H1 (cell line): ENCODE results near the gene BIRC7. TPM values are rescaled to one million over a fixed set of nuclear protein-coding genes. Genes with fewer than 3 reads are reported as not detected.

Experiments
- CTCF ChIA-PET: fragments of 300-600 bp; sonication (Branson Sonifier 250); formaldehyde crosslinking; loops from one replicate; lab custom pipeline; 2021; ENCODE audit not compliant: partially characterized antibody; lab: Charles Lee
- POLR2A ChIA-PET: fragments of 300-600 bp; sonication (Branson Sonifier 250); formaldehyde crosslinking; loops from one replicate; lab custom pipeline; 2021; ENCODE audit warnings: inconsistent platforms; ENCODE audit not compliant: partially characterized antibody; lab: Charles Lee
- DNase-seq, 2 experiments: peaks; one replicate each; pipeline versions ENCODE4 v3.0.0 to v3.0.0-alpha.2; 2010 to 2022; ENCODE audit warnings: low spot score in 2 of 2, low read depth in 1 of 2, mixed read lengths in 1 of 2
- FAIRE-seq: peaks from 2 replicates; lab custom pipeline; 2011; peaks lifted over from hg19 to GRCh38; lab: Jason Lieb, UNC
- H2AFZ ChIP-seq: 2 replicates; pipeline ENCODE4 v1.8.1; 2012; ENCODE audit warnings: low read length, inconsistent platforms
- H2AK5ac ChIP-seq: 2 replicates; pipeline ENCODE4 v1.6.1; 2013; ENCODE audit warnings: low read depth, low read length
- H2BK120ac ChIP-seq: replicated peaks from 2 replicates; pipeline ENCODE3; 2013; ENCODE audit warnings: low read depth, low read length, inconsistent platforms
- H2BK12ac ChIP-seq: 2 replicates; pipeline ENCODE4 v1.6.1; 2013; ENCODE audit warnings: low read depth, low read length
- H2BK15ac ChIP-seq: 2 replicates; pipeline ENCODE4 v1.6.1; 2013; ENCODE audit warnings: low read length
- H2BK20ac ChIP-seq: 2 replicates; pipeline ENCODE4 v1.6.1; 2013; ENCODE audit warnings: low read length
- H2BK5ac ChIP-seq: 2 replicates; pipeline ENCODE4 v1.6.1; 2013; ENCODE audit warnings: low read depth, low read length
- H3K14ac ChIP-seq: 2 replicates; pipeline ENCODE4 v1.6.1; 2013; ENCODE audit warnings: inconsistent platforms; ENCODE audit not compliant: insufficient read length
- H3K18ac ChIP-seq: 2 replicates; pipeline ENCODE4 v1.6.1; 2013; ENCODE audit warnings: low read length; ENCODE audit errors: extremely low read depth
- H3K23ac ChIP-seq: 2 replicates; pipeline ENCODE4 v1.6.1; 2013; ENCODE audit warnings: inconsistent platforms; ENCODE audit not compliant: insufficient read length
- H3K23me2 ChIP-seq: 2 replicates; pipeline ENCODE4 v1.6.1; 2013; ENCODE audit warnings: low read depth, low read length
- H3K27ac ChIP-seq: 2 replicates; pipeline ENCODE4 v1.6.1; 2011; ENCODE audit warnings: low read depth, low read length, inconsistent platforms
- H3K27me3 ChIP-seq, 4 experiments: replicated peaks in 1 of 4; 1 replicate in 1 of 4; 2 replicates in 3 of 4; pipeline versions ENCODE4 v1.6.1 to v1.8.1; 2011 to 2013; ENCODE audit warnings: low read length in 3 of 4, mild to moderate bottlenecking in 3 of 4, inconsistent platforms in 2 of 4, mixed read lengths in 2 of 4, moderate library complexity in 1 of 4; ENCODE audit not compliant: control insufficient read depth in 3 of 4, insufficient read depth in 3 of 4; ENCODE audit errors: extremely low read depth in 1 of 4
- H3K36me3 ChIP-seq, 4 experiments: 2 replicates each; pipeline versions ENCODE4 v1.6.1 to v1.8.1; 2011 to 2013; ENCODE audit warnings: mild to moderate bottlenecking in 4 of 4, low read length in 3 of 4, moderate library complexity in 2 of 4, control low read depth in 1 of 4, inconsistent platforms in 1 of 4; ENCODE audit not compliant: insufficient read depth in 4 of 4, control insufficient read depth in 2 of 4
- H3K4ac ChIP-seq: replicated peaks from 2 replicates; pipeline ENCODE3; 2013; ENCODE audit warnings: low read length, low read depth, mixed read lengths, inconsistent platforms; ENCODE audit not compliant: insufficient read length
- H3K4me1 ChIP-seq, 4 experiments: replicated peaks in 1 of 4; 1 replicate in 1 of 4; 2 replicates in 3 of 4; pipeline versions ENCODE4 v1.6.1 to v1.8.1; 2011 to 2013; ENCODE audit warnings: low read length in 3 of 4, inconsistent platforms in 2 of 4, mixed read lengths in 1 of 4; ENCODE audit not compliant: insufficient read depth in 4 of 4, control insufficient read depth in 3 of 4
- H3K4me2 ChIP-seq, 2 experiments: 2 replicates each; pipeline versions ENCODE4 v1.6.1 to v1.8.1; 2011 to 2013; ENCODE audit warnings: low read depth in 2 of 2, low read length in 2 of 2, control low read depth in 1 of 2, inconsistent platforms in 1 of 2, mild to moderate bottlenecking in 1 of 2; ENCODE audit not compliant: insufficient read depth in 1 of 2
- H3K4me3 ChIP-seq, 4 experiments: fragments of 200-600, 300-600 bp in 1 of 4; sonication (generic), shearing (Covaris generic), sonication (Bioruptor Twin) in 1 of 4; 2 replicates each; pipeline versions ENCODE4 v1.5.1 to v1.8.1; 2011 to 2016; ENCODE audit warnings: low read length in 4 of 4, low read depth in 3 of 4, control low read depth in 2 of 4, inconsistent platforms in 2 of 4, mild to moderate bottlenecking in 2 of 4, mixed read lengths in 1 of 4, moderate library complexity in 1 of 4; ENCODE audit not compliant: insufficient read depth in 2 of 4; ENCODE audit errors: extremely low read depth in 1 of 4
- H3K56ac ChIP-seq: replicated peaks from 2 replicates; pipeline ENCODE3; 2013; ENCODE audit warnings: low read depth, mild to moderate bottlenecking, mixed read lengths, low read length, inconsistent platforms; ENCODE audit not compliant: insufficient read length
- H3K79me1 ChIP-seq: 2 replicates; pipeline ENCODE4 v1.6.1; 2013; ENCODE audit warnings: low read depth, low read length, control low read depth
- H3K79me2 ChIP-seq, 2 experiments: 2 replicates each; pipeline versions ENCODE4 v1.6.1 to v1.8.1; 2012 to 2013; ENCODE audit warnings: low read length in 2 of 2, mild to moderate bottlenecking in 2 of 2, inconsistent platforms in 1 of 2; ENCODE audit not compliant: insufficient read depth in 2 of 2, control insufficient read depth in 1 of 2
- H3K9ac ChIP-seq, 4 experiments: replicated peaks in 1 of 4; 1 replicate in 1 of 4; 2 replicates in 3 of 4; pipeline versions ENCODE4 v1.6.1 to v1.8.1; 2011 to 2013; ENCODE audit warnings: low read depth in 3 of 4, low read length in 3 of 4, control low read depth in 2 of 4, mild to moderate bottlenecking in 2 of 4, moderate library complexity in 2 of 4, inconsistent platforms in 1 of 4; ENCODE audit errors: extremely low read depth in 1 of 4
- H3K9me3 ChIP-seq, 2 experiments: 2 replicates each; pipeline versions ENCODE4 v1.6.1 to v1.8.1; 2012 to 2013; ENCODE audit warnings: mild to moderate bottlenecking in 2 of 2, moderate library complexity in 2 of 2, control low read depth in 1 of 2, inconsistent platforms in 1 of 2, low read depth in 1 of 2, low read length in 1 of 2, mixed read lengths in 1 of 2; ENCODE audit not compliant: insufficient read depth in 2 of 2
- H4K20me1 ChIP-seq, 2 experiments: replicated peaks in 1 of 2; 2 replicates each; pipeline versions ENCODE3 to v1.8.1; 2011 to 2013; ENCODE audit warnings: inconsistent platforms in 2 of 2, low read length in 2 of 2, mild to moderate bottlenecking in 1 of 2; ENCODE audit not compliant: insufficient read depth in 2 of 2, control insufficient read depth in 1 of 2
- H4K5ac ChIP-seq: 2 replicates; pipeline ENCODE4 v1.6.1; 2013; ENCODE audit warnings: low read length, low read depth, mixed read lengths, inconsistent platforms; ENCODE audit not compliant: insufficient read length
- H4K8ac ChIP-seq: 2 replicates; pipeline ENCODE4 v1.8.0; 2013; ENCODE audit warnings: mild to moderate bottlenecking, moderate library complexity, low read length, inconsistent platforms; ENCODE audit not compliant: insufficient read depth; ENCODE audit errors: extremely low read depth
- H4K91ac ChIP-seq: replicated peaks from 2 replicates; pipeline ENCODE3; 2013; ENCODE audit warnings: low read length, mixed read lengths, inconsistent platforms; ENCODE audit not compliant: insufficient read length
- BCL11A ChIP-seq, 2 experiments: IDR thresholded peaks; one replicate each; pipeline ENCODE4 v1.6.1; 2011; ENCODE audit warnings: low read depth in 2 of 2, low read length in 2 of 2, mild to moderate bottlenecking in 2 of 2
- CBX5 ChIP-seq: fragments of 300-800, 300-1000 bp; sonication (generic); IDR thresholded peaks from 2 replicates; pipeline ENCODE4 v1.7.1; 2016; ENCODE audit warnings: antibody characterized with exemption, low read length, low read depth
- EP300 ChIP-seq, 2 experiments: IDR thresholded peaks; 1 replicate in 1 of 2; 2 replicates in 1 of 2; pipeline ENCODE4 v1.6.1; 2011 to 2012; ENCODE audit warnings: low read depth in 2 of 2, low read length in 2 of 2, mild to moderate bottlenecking in 2 of 2, borderline replicate concordance in 1 of 2, inconsistent platforms in 1 of 2, moderate library complexity in 1 of 2
- GABPA ChIP-seq: IDR thresholded peaks from 2 replicates; pipeline ENCODE4 v1.6.1; 2011; ENCODE audit warnings: mild to moderate bottlenecking, low read length, moderate library complexity, borderline replicate concordance; ENCODE audit not compliant: insufficient read depth
- KDM1A ChIP-seq: fragments of 200-600, 300-600 bp; sonication (generic); IDR thresholded peaks from 2 replicates; pipeline ENCODE4 v1.7.1; 2016; ENCODE audit warnings: mild to moderate bottlenecking, low read length, borderline replicate concordance
- RNF2 ChIP-seq: fragments of 200-900, 300-1000 bp; sonication (generic); IDR thresholded peaks from 2 replicates; pipeline ENCODE4 v1.7.1; 2016; ENCODE audit warnings: borderline replicate concordance, low read depth, mild to moderate bottlenecking, antibody characterized with exemption, low read length; ENCODE audit not compliant: poor library complexity, severe bottlenecking; ENCODE audit errors: missing control alignments
- SP2 ChIP-seq: IDR thresholded peaks from 2 replicates; pipeline ENCODE4 v1.6.1; 2012; ENCODE audit warnings: mild to moderate bottlenecking, low read length, inconsistent platforms
- WGBS, 2 experiments: shearing (Covaris generic) in 1 of 2; methylation state at CpG; one replicate each; pipeline versions ENCODE4 v1.1.6 to v1.1.7; 2013 to 2015; ENCODE audit warnings: low lambda C conversion rate in 2 of 2, mixed read lengths in 2 of 2, inconsistent platforms in 1 of 2, low coverage in 1 of 2, missing lambda C conversion rate in 1 of 2; ENCODE audit not compliant: insufficient replicate concordance in 2 of 2, insufficient coverage in 1 of 2, insufficient read length in 1 of 2; ENCODE audit errors: extremely low coverage in 1 of 2, missing lambda C conversion rate in 1 of 2; 5-methylcytosine and 5-hydroxymethylcytosine counted together
- polyA plus RNA-seq, 7 experiments: library from polyadenylated mRNA; depleted of rRNA in 3 of 7; stranded (reverse) in 5 of 7; unstranded in 2 of 7; fragments of >200 nt in 5 of 7; fragments of 200-250 nt in 2 of 7; gene quantifications; 1 replicate in 5 of 7; 2 replicates in 1 of 7; 4 replicates in 1 of 7; pipeline versions ENCODE4 v1.2.1 to v1.2.3, GENCODE V29; 2011 to 2013; ENCODE audit warnings: missing spikeins in 2 of 7, mixed read lengths in 2 of 7
- total RNA-seq: library from RNA; stranded (reverse); fragmentation: NEBNext Ultra II Directional; extraction: Animal tissue kit (Norgen Biotek cat#: 25700); gene quantifications from 2 replicates; pipeline ENCODE4 v1.2.1, GENCODE V29; 2021

BIRC7 gene
- total and polyA plus RNA-seq, 2 of the 8 experiments (the other 6 are each of a cell fraction or from before 2014, with no cell fraction given) = 0.11 to 0.41 TPM

GRCh38 chr20:63280371-63280770, 44.7 kb downstream of the BIRC7 start:
- no peak for DNase-seq
- peaks cover 7% of the 10 kb centered on the region; the same call in 1 of the 2 replicates for H3K79me1 ChIP-seq
- CTCF ChIA-PET = interaction anchor here (0.7 to 9.6 kb wide), 24 partner anchors 9 to 237 kb away, joined by 3 to 82 read pairs (median 6); partner anchors contain the start of gene BIRC7

More at GRCh38 chr20:63280371-63280770, 44.7 kb downstream of the BIRC7 start:
- Histone ChIP-seq H3K4ac (no peak overlapping the region), H3K18ac (no peak overlapping the region), H3K23me2 (peaks cover 2% of the 10 kb centered on the region; the same call in 1 of the 2 replicates), H3K23ac (no peak overlapping the region), H3K27ac (no peak overlapping the region), H3K79me2 (peaks cover 4 to 14% of the 10 kb centered on the region in 2 experiments; a peak in 3 of 4 replicates), H2BK12ac (no peak overlapping the region), H3K4me2 (no peak overlapping the region), H3K14ac (no peak overlapping the region), H2AK5ac (no peak overlapping the region), H3K27me3 (no peaks in the 10 kb centered on the region), H4K5ac (no peak overlapping the region), H4K91ac (no peak overlapping the region), H3K4me1 (no peaks in the 10 kb centered on the region), H3K56ac (no peak overlapping the region), H3K4me3 (no peak overlapping the region), H4K8ac (no peak overlapping the region), H3K36me3 (peaks cover 6 to 42% (median 26%) of the 10 kb centered on the region in 4 experiments), H2BK15ac (no peak overlapping the region), H3K9ac (no peak overlapping the region), H2BK20ac (no peak overlapping the region), H2AFZ (no peak overlapping the region), H3K9me3 (no peaks in the 10 kb centered on the region), H2BK5ac (no peak overlapping the region), H4K20me1 (peaks cover 15 to 30% of the 10 kb centered on the region in 2 experiments), H2BK120ac (no peak overlapping the region)
- FAIRE-seq = no peak
- POLR2A ChIA-PET = interaction anchor here (0.6 to 5.3 kb wide), 7 partner anchors 12 to 816 kb away, joined by 3 to 26 read pairs (median 3); partner anchors contain the start of genes BIRC7 and COL20A1
- WGBS, 2 experiments = 86% methylated on average over 6 of the region's 6 CpGs; no CpG with 5 or more reads in 1 of the 2 experiments
- TF ChIP-seq EP300 (IDR thresholded peaks at IDR 0.05; ENCODE audit: borderline replicate concordance in 1 of 2, low read depth in 2 of 2, low read length in 2 of 2) (no peak), BCL11A (IDR thresholded peaks at IDR 0.05; ENCODE audit: low read depth in 2 of 2, low read length in 2 of 2) (no peak), RNF2 (no peak), CBX5 (no peak), KDM1A (no peak), GABPA (no peak), SP2 (no peak)
